HFF-Myc (cell line): ENCODE results near the gene AKNA.
A peak's percentile ranks its signal among the peaks of the same experiment; 100 is the strongest.

Source experiments
- DNase-seq: peaks from one replicate; pipeline ENCODE4 v3.0.0-alpha.2; 2011; ENCODE audit warnings: low read depth; ENCODE audit errors: extremely low read depth
- H3K4me3 ChIP-seq: replicated peaks from 2 replicates; pipeline ENCODE4 v1.5.1; 2011; ENCODE audit warnings: low read depth, mild to moderate bottlenecking, control low read depth, low read length
- TF ChIP-seq, protein P1 (sequence below): IDR thresholded peaks from 2 replicates; pipeline ENCODE4 v1.5.1; 2012; ENCODE audit warnings: mild to moderate bottlenecking, low read depth, low read length, control low read depth; ENCODE audit errors: missing control alignments

The AKNA gene

DNA sequence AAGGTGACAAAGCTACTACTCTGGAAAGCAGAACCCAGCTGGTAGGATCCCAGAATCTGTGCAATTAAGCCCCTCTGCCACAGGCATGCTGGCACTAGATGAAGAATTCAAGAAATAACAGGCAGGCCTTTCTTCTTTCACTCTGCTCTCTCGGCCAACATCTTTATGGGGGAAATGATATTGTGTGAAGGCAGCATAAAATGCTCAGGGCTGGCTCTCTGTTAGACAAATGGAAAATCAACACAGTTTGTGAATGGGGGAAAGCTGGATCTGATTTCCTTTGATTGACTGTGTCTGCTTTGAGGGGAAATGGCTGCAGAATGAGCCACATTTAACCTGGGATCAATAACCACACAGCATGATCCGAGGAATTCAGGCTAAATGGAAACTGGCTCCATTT, 29.1 kb upstream of the AKNA start:
- TF ChIP-seq, protein P1, sequence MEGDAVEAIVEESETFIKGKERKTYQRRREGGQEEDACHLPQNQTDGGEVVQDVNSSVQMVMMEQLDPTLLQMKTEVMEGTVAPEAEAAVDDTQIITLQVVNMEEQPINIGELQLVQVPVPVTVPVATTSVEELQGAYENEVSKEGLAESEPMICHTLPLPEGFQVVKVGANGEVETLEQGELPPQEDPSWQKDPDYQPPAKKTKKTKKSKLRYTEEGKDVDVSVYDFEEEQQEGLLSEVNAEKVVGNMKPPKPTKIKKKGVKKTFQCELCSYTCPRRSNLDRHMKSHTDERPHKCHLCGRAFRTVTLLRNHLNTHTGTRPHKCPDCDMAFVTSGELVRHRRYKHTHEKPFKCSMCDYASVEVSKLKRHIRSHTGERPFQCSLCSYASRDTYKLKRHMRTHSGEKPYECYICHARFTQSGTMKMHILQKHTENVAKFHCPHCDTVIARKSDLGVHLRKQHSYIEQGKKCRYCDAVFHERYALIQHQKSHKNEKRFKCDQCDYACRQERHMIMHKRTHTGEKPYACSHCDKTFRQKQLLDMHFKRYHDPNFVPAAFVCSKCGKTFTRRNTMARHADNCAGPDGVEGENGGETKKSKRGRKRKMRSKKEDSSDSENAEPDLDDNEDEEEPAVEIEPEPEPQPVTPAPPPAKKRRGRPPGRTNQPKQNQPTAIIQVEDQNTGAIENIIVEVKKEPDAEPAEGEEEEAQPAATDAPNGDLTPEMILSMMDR, result no peak
- DNase-seq, result no peak
- no peak overlapping the region for H3K4me3 ChIP-seq

GRCh38 chr9:114416290-114416689, 28.5 kb upstream of the AKNA start:
- H3K4me3 ChIP-seq, result no peak overlapping the region
- TF ChIP-seq, protein P1, result no peak
- no peak for DNase-seq

DNA sequence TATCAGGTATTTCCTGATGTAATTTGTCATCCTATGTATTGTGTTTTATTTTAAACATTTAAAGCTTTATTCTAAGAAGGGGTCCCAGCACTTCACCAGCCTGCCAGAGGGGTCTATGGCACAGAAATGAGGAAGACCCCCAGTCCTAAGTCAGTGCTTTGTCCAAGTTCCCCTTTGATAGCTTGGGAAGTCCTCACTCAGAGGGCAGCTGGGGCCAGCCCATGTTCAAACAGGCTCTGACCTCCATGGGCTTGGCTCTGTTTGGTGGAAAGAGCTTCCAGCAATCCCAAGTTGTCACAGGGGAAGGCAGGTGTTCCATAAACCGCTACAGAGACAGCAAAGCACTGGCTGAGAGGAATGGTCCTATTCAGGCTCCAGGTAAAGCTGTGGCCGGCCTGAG, 26.6 kb upstream of the AKNA start:
- H3K4me3 ChIP-seq, result no peak overlapping the region
- TF ChIP-seq, protein P1, result no peak
- DNase-seq, result no peak

GRCh38 chr9:114413861-114414301, 26.1 kb upstream of the AKNA start:
- H3K4me3 ChIP-seq, result no peak overlapping the region
- DNase-seq, result peak; percentile 30
- TF ChIP-seq, protein P1, result no peak

- TF ChIP-seq, protein P1, result no peak
- H3K4me3 ChIP-seq, result no peak overlapping the region
- DNase-seq, result no peak
These were observed 24.4 kb upstream of the AKNA start for GRCh38 chr9:114412048-114412683.

- no peak for DNase-seq
- TF ChIP-seq, protein P1, result no peak
- no peak overlapping the region for H3K4me3 ChIP-seq
These were observed 23.7 kb upstream of the AKNA start for GRCh38 chr9:114411452-114411851.

- DNase-seq, result no peak
- no peak overlapping the region for H3K4me3 ChIP-seq
- TF ChIP-seq, protein P1, result no peak
These were observed 23.1 kb upstream of the AKNA start for GRCh38 chr9:114410910-114411309.
